ENCODE results near the gene OLFM1.

OLFM1 gene

DNA sequence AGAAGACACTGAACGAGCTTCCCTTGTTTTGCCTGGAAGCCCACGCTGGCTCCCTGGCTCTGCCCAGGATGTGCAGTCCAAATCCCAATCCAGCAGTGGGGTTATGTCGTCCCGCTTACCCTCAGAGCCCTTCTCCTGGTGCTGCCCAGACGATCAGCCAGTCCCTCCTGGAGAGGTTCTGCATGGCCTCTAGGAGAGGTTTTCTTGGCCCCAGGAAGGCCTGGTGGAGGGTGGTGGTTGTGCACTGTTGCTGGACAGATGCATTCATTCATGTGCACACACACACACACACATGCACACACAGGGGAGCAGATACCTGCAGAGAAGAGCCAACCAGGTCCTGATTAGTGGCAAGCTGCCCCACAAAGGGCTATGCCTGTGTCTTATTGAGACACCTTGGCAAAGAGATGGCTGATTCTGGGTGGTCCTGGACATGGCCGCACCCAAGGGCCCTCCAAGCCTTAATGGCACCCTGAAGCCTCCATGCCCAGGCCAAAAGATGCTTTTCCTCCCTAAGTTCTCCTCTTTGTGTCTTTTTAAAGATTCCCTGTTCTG lies 10.5 kb upstream of the OLFM1 start:
- no peak for DNase-seq

DNA sequence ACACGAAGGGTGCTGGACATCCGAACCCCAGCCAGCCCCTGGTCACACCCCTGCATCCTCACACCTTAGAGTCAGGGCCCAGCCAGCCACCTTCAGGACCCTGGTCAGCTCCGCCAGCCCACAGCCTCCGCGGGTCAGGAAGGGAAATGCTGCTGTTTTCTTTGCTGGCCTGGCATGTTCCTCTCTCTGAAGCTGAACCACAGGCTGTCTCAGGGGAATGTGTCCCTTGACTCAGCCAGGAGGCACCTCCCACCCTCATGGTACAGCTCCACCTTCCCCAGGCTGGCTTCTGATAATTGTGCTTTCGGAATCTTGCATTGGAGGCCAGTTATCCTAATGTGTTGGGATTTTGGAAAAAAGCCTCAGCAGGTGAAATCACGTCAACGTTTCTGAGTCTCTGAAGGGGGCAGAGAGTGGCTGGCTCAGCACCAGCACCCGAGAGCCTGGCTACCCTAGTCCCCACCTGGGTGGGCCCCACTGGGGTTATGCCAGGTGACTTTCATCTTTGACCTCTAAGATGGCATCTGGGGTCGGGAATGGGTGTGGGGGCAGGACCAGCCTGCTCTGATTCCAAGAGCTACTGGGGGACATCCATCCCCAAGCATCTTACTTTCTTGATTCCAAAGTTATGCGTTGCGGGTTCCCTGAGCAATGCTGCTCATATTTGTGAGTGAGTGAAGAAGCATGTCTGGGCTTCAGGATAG lies 9.8 kb upstream of the OLFM1 start:
- DNase-seq, result peak; percentile 14

DNA sequence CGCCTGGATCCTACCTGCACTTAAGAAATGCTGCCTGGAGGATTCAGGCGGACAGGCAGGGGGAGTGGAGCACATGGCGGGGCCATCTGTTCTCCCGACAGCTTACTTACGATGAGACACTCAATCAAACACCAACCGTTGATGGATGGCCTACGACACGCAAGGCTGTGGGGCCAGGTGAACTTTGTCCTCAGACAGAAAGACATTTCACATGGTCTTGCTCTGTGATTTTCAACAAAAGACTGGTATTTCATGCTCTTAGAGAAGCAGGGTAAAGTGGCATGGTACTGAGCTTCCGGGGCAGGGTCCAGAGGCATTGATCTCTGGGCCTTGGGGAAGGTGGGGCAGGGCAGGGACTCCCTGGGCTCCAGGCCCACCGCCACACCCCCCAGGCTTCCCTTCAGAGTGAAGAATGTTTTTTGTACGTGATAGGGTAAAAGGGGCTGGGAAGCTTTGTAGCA lies 9.1 kb upstream of the OLFM1 start:
- no peak for DNase-seq

DNA sequence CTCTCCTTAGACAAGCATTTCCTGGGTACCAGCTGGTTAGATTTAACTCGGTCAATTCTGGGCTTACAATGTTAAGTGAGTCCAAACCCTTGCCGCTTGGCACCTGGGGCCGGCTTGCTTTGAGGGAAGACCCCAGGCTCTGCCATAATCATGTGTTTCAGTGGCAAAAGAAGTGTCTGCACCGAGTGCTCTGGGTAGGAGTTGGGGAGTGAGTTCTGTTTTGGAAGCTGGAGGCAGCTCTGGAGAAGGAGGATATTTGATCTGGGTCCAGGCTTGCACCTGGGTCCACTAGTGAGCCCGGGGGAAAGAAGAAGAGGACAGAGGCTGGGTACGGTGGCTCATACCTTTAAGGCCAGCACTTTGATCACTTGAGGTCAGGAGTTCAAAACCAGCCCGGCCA lies 8.4 kb upstream of the OLFM1 start:
- no peak for DNase-seq

DNA sequence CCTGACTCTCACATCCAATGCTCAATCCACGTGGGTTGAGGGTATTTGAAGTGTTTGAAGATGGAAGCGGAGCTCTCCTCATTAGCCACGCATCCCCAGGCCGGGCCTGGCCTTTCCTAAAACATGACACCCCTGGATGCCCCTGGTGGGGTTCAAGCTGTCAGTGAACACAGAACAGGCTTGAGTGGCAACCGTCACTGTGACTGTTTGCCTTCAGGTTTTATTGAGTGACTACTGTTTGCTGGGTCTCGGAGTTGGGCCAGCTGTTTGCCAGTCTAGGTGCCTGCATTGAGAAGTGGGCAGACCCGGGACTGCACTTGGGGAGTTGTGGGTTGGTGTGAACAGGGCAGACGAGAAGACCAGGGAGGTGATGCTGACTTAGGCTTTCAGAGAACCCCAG lies 7.8 kb upstream of the OLFM1 start:
- DNase-seq, result no peak

DNA sequence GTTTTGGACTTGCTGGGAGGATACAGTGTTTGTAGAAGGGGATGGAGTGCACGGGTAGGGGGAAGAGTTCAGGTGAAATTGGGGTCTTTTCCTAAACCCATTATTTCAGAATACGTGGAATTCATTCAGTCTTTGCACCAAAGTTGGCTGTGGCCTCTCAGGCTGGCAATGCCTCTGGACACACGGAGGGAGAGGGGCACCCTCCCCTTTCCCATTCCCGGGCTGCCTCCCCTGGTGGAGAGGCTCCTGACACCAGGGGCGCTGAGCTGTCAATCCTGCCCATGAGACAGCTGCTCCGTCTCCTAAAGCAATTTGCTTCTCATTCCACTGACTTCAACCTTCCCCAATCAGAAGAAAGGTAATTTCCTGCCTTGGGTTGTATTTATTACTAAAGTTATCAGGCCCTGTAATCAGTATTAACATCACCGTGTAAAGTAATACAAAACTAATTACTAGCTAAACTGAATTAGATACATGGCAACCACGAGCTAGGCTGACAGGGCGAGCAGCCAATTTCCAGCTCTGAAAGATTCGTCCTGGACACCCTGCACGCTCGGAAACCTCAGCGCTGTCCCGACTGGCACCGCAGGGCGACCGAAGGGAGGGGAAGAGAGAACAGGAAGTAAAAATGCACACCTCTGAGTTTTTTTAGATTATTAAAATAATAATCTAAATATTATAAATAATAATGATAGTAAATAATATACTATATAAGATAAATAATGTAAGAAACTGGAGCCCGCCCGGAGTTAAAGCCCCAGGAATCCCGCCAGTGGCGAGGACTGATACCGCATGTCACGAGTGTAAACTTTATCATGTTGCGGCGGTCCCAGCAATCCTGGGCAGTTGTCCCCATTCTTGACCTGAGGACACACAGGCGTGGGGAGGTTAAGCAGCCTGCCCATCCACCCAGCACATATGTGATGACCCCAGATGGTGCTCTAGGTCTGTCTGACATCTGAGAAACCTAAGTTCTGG lies 6.9 kb upstream of the OLFM1 start:
- no peak for DNase-seq

DNA sequence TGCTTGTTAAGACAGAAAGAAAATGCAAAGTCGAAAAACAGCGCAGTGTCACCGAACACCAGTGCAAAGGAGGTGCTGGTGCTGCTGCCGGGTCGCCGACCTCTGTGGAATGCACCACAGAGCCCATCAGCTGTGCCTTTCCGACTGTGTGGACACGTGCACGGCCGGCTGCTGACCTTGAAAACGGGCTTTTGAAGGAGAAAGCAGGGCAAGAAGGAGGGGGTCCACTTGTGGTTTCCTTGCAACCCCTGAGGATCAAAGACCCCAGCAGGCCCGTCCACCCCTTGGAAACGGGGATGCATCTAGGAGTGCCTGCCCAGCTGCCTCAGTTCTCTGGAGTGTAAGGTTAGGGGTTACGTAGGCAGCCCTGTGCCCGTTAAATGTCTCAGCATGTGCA lies 6.2 kb upstream of the OLFM1 start:
- DNase-seq, result no peak

DNA sequence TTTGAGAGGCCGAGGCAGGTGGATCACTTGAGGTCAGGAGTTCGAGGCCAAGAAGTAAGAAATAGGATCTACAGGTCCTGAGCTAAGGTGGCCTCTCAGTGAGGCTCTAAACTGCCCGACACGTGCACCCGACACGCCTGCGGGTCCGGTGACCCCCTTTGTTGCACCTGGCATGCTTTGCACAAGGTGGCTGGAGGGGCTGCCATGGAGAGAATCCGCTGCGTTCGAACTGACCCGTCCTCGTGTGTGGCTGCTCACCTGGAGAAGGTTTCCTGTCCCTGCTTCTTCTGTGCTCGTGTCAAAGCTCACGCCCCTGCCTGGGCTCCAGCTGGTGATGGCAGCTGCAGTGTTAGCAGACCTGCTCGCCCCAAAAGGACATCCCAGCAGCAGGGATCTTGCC lies 5.7 kb upstream of the OLFM1 start:
- DNase-seq, result no peak

DNA sequence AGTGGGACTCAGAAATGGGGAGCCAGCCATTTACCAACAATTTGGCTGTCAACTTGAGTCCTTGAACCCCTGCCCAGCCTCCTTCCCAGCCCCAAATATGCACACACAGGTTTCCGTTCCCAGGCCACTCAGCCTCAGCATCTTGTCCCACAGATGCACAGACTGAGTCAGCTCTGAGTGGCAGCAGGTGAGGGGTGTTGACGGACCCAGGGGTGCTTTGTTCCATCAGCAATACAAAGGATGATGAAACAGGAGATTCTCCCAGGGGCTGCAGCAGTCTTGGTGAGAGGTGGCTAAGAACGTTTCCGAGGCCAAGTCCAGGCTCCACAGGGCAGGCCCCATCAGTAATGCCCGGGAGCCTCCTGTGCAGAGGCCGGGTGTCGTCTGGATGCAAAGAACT lies 4.9 kb upstream of the OLFM1 start:
- no peak for DNase-seq

DNA sequence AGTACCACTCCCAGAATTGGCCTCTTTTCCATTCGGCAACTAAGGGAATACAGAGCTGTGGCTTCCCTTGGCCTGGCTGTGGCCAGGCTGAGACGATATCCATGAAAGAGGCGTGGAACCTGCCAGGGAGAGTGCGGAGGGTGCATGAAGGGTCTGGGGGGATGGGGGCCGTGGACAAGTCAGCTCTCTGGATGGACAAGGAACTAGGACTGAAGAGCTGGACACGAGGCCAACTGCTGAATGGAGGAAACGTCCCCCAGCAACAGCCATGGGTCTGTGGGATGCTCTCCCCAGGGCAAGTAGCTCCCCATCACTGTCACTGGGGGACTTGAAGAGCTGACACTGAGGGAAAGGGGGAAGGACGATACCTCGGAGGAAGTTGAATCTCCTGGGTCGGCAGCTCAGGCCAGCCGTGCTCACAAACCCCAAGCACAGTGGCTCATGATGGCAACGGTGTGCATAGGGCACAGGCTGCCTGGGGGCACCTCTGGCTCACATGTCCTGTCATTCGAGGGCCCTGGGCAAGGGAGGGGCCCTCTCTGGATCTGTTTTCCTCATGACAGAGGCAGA lies 4.1 kb upstream of the OLFM1 start:
- DNase-seq, result no peak

DNA sequence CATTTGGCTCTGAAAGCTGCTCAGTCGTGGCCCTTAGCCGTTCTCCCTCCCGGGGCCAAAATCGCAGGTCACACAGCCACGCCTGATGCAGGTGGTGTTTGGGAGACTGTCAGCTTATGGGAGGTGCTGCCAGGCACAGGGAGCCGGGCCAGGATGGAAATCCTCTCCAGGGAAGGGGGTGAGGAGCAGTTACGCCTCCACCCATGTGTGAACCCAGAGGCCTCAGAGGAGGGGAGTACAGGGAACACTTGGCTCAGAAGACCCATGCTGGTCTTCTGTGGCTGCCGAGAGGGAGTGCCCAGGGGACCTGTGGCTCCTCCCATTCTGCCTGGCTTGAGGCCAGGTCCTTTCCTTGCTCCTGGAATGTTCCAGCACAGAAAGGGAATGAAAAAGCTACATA lies 3.6 kb upstream of the OLFM1 start:
- no peak for DNase-seq

DNA sequence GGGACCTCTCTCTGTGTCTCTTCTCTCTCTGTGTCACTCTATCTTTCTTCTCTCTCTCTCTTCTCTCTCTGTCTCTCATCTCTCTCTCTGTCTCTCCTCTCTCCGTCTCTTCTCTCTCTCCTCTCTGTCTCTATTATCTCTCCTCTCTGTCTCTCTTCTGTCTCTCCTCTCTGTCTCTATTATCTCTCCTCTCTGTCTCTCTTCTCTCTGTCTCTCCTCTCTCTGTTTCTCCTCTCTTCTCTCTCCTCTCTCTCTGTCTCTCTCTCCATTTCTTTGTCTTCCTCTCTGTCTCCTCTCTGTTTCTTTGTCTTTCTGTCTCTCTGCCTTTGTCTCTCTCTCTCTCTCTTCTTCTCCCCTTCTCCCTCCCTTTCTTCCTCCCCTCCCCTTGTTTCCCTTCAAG lies 3.2 kb upstream of the OLFM1 start:
- DNase-seq, result no peak

DNA sequence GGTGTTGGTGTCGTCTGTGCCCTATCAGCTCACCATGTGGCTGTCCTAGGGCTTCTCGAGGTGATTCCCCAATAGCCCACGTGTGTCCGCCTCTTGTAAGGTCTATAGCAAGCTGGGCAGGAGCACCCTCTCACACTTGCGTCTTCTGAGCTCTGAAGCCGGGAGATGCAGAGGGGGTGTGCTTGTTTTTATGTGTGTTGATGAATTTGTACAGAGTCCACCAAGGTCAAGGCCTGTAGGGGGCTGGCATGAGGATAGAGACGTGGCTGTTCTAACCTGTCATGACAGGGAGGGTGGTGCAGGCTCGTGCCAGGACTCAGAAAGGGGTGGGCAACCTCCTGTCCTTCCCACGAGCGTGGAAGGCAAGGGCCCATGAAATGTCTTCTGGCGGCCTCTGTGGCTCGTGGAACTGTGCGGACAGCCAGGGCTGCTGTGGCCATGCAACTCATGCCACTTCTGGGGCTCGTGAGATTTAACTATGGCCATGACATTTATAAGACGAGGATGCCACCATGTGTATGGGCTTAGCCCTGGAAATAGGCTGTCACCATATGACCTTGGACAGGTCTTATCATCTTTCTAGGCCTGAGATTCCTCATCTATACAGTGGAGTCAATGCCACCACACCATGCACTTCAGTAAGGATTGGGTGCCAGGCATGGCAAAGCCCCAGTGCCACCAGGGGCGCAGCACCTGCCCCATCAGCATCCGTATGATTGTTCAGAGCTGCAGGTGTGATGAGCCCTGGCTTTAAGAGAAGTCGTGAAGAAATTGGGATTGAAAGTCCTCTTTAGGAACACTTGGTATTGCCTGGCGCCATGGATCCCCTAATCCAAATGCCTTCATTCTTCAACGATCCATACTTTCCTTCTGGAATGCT lies 2.3 kb upstream of the OLFM1 start:
- no peak for DNase-seq

DNA sequence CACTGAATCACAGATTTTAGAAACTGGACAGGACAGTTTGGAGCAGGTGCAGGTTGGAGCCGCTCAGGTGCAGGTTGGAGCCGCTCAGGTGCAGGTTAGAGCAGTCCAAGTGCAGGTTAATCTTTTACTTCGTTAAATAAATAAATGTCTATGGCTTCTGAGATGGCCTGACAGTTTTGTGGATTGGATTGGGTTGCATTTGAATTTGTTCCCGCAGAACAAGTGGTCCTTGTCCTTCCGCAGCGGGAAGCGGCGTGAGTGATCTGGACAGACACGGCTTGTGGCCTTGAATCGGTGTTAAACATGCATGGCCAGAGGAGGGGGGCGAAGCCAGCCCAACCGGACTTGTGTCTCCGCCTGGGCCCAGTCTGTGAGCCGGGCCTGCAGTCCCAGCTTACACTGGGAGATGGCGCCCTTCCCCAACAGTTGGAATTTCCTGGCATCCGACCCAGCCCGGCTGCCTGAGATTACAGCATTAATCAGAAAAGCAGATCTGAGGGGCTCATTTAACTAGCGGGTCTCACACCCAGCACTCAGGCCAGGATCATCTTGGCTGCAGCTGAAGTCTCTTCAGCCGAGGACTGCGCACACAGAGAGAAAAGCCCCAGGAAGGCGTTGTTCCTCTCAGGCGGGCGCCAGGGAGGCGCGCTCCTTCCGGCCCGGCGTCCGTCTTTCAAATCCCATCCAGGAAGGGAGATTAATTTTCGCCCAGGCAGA lies 1.5 kb upstream of the OLFM1 start:
- peak; percentile 62 for DNase-seq

DNA sequence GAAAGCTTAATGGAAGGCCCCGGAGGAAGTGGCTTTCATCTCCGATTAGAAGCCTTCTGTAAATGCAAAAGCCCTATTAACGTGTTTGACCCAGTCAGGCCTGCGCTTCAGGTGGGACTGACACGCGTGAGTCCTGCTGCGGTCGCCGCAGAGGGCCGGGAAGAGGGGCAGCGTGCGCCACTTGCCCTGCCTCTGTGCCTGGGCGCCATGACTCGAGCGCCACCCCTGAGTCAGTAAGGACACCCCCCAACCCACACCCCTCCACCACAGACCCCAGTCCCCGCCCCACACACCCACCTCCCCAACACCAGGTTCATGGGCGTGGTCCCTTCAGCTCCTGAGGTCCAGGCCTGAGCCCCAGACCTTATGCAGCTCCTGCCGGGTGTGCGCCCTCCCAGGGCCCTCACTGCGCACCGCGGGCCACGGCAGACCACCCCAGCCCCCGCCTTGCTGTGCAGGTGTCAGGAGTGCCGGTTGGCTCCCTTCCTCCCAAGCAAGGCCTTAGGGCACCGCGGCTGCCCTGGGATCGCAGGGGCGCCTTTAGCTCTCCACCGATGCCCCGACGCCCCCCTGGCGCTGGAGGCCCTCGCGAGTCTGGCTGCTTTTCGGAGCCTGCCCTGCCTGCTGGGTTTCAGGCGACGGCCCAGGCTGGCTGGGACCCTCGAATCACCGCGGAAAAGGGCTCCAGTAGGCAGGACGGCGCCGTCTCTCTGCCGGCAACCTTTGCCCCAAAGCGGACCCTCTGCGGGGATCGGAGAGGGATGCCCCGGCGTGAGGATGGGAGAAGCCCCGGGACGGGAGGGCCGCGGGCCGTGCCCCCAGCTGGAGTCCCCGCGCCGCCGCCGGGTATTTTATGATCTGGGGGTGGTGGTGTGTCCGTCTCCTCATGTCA lies 625 bp upstream of the OLFM1 start:
- no peak for DNase-seq

DNA sequence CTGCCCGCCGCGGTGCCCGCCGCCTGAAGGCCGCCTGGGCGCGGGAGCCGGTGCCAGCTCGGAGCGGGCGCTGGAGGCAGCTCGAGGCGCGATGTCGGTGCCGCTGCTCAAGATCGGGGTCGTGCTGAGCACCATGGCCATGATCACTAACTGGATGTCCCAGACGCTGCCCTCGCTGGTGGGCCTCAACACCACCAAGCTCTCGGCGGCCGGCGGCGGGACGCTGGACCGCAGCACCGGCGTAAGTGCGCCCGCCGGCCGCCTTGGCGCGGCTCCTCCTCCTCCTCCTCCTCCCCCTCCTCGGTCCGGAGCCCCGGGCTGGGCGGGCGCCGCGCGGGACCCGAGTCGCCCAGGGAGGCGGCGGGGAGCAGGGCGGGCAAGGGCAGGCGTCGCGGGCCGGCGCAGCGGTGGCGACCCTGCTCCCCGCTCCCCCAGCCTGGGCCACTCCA lies 455 bp downstream of the OLFM1 start:
- no peak for DNase-seq

DNA sequence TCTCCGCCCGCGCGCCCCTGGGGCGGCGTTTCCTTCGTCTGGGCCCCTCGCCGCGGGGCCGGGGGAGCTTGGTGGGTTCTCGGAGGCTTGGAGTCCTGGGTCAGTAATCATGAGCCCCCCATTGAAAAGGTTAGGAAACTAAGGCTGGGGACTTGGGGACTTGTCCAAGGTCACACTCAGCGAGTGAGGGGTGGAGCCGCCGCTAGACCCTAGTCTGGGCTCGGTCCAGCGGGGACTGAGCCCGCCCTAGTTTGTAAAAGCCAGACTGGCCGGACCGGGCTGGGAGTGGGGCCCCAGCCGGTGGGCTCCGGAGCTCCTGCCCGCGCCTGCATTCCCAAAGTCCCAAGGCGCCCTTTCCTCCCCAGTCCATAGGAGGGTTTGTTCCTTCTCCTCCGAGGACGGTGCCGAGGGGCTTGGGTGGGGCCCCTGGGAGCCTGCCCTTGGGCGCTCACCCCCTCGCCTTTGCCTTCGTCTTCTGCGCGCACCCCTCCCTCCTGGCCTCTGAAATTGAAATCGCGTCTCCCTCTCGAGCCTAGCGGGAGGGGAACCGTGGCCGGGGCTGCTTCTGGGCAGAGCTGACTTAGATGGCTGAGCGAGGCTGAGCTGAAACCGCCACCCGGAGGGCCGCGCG lies 995 bp downstream of the OLFM1 start:
- no peak for DNase-seq

DNA sequence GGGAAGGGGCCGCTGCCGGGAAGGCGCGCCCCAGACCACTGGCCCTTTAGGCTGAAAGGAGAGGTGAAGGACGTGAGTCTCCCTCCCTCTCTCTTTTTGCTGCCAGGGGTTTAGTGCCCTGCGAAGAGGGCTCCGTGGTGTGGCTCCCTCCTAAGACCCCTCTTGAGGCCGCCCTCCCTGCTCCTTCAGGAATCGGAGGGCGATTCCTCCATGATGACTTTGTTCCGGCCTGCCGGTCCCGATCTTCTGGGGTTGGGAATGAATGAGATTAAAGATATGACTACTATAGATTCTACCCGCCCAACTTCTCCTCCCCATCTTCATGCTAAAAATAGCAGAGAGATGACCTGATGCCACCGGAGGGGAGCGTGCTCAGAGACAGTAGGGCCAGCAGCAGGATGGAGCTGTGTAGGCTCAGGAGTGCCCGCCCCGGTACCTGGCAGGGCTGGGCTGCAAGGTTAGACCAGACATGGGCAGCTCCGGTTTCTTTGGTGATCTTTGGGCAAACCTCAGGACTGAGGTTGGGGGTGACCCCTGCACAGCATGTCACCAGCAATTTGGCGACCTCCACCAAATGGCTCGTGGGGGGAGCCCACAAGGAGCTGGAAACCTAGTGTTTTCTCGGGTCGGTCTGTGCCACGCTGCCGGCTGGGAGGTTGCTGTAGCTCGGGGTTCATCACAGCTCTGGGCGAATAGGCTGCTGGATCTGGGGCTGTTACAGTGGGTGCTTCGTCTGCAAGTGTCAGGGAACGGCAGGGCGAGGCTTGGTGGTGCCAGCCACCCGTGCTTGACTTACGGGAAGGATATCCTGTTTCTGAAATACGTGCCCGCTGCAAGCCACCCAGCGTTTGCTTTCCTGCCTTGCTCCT lies 1.7 kb downstream of the OLFM1 start:
- DNase-seq, result no peak

DNA sequence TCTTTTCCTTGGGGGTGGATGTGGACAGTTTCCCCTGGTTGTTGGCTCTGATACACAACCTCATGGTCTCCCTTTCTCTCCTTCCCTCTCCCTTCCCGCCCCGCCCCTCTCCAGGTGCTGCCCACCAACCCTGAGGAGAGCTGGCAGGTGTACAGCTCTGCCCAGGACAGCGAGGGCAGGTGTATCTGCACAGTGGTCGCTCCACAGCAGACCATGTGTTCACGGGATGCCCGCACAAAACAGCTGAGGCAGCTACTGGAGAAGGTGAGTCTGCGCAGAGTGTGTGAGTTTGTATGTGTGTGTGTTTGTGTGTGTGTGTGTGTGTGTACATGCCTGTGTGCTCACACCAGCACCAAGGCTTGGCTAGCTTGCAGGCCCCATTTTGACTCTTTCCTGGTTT lies 2.6 kb downstream of the OLFM1 start:
- DNase-seq, result no peak
